NCI-H526 treated with DMSO at 0.1 percent for 48 hours (cell line): Measurements from ENCODE around the gene SLC22A6.
"Not testable (repeated sequence)": the region's sequence is repeated elsewhere in the genome, so short reads cannot be mapped to it uniquely, and the experiment has no call there.

Source experiments
- DNase-seq: peaks from one replicate; lab custom pipeline; 2025; lab: John Stamatoyannopoulos, UW

The SLC22A6 gene

GRCh38 chr11:62985041-62985750 is 429 bp upstream of the SLC22A6 start:
- peak; percentile 28 for DNase-seq

DNA sequence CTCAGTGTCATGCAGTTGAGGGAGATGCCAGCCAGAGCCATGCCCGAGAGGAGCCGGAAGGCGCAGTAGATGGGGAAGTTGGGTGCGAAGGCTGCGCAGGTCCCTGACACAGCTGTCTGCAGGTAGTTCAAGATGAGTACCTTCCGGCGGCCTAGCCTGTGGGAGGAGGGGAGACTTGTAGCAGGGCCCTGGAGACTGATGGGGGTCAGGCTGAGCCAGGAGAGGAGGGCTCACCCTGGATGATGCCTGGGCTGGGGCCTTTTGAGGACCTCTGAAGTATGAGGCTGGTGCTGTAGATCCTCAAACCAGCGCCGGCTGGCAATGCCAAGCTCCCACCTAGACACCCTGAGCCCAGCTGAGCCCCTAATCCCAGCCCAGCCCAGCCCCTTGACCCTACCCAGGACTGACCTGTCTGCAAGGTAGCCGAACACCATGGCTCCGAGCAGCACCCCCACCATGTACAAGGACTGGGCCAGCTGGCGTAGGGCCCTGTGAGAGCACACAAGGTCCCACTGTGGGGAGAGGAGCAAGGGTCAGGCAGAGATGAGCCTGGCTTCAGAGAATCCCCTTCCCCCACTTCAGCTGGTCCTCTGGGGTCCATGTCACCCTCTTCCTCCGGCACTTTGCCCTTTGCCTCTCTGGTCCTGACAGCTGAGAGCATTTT is 1.1 kb downstream of the SLC22A6 start:
- no peak for DNase-seq

DNA sequence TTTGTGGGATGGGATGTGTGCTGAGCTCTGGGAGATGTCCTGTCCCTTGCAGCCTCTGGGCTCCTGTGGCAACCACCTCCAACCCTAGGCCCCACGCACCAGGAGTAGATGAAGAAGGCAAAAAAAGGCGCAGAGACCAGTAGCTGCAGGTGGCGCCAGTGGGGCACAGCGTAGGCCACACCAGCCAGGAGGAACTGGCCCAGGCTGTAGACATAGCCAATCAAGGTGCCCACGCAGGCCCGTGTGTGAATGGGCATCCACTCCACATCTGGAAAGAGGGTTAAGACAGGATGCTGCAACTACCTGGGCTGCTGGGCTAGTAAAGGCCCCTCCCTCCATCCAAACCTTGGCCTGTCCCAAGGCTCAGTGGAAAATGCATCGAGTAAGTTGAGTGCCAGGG is 3.0 kb downstream of the SLC22A6 start:
- DNase-seq: no peak

- DNase-seq: no peak
Observed at GRCh38 chr11:62980133-62980760, 4.5 kb downstream of the SLC22A6 start.

DNA sequence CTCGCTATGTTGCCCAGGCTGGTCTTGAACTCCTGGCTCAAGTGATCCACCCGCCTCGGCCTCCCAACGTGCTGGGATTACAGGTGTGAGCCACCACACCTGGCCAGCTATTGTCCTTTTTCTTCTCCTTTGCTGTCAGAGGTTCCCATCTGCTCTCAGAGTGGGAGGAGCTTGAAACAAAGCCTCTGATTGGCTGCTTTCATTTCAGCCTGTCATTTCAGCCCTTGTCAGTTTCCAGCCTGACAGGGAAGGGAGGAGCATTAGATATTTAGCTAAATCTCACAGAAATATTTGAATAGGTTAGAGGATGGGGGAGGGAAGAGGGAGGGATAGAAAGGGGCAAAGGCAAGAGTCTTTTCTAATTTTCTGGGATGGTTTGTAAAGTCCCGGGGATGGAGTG is 8.7 kb downstream of the SLC22A6 start:
- no peak for DNase-seq

DNA sequence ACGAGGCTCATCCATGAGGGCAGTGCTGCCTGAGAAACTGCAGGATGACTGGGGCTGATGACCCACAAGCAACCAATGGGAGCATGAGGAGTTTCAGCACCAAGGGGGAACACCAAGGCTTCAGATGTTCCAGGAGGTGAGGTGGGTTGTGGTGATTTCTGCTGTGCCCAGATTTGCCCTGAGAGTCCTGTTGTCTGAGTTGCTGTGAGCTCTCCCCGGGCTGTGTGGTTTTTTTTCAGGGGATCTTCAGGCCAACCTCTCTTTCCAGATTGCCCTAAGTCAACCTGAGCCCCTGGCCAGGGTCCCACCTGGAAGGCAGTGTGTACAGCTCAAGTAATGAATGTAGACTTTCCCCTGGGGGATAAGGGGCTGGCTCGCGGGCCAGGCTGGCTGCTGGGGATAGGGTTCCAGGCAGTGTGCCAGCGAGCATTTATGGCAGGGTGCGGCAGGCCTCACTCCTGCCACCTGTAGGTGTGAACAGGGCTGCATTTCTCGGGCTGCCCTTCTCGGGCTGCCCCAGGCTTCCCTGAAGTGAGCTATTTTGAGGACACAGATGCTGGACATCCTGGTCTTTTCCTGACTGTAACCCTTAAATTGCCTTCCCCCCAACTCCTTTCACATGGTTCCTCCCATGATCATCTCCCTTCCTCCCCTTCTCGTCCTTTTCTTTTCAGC is 9.8 kb downstream of the SLC22A6 start:
- DNase-seq: peak; percentile 39

- DNase-seq: no peak
Observed at GRCh38 chr11:62965574-62965973, 19.2 kb downstream of the SLC22A6 start.

DNA sequence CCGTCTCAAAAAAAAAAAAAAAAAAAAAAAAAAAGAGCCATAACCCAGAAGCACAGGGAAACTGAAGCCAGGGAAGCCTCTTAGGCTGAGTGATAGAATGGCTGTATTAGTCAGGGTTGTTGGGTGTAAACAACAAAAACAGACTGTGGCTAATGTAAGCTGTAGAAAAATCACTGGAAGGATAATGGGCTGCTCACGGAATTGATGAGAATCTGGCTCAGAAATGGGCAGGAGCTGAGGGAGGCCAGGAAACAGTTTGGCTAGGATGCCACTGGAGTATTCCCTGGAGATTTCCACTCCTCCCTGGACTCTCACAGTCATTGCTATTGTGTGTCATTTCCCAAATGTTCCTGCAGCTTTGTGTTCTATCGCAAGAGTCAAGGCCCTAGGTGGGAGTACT is 22.4 kb downstream of the SLC22A6 start:
- DNase-seq: no peak

DNA sequence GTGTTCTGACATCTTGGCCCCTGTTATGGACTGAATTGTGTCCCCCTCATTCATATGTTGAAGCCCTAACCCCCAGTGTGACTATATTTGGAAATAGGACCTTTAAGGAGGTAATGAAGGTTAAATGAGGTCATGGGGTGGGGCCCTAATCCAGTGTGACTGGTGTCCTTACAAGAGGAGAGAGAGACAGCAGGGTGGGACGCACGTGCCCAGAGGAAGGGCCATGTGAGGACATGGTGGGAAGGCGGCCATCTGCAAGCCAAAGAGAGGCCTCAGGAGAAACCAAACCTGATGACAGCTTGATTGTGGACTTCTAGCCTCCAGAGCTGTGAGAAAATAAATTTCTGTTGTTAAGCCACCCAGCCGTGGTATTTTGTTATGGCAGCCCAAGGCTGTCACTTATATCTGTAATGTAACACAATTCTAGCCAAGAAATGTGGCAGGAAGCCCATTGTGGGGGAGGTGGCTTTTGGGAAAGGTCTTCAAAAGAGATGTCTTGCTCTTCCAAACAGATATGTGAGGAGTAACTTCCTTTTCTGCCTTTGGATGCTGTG is 23.7 kb downstream of the SLC22A6 start:
- no peak for DNase-seq

GRCh38 chr11:62959422-62959980 is 25.3 kb downstream of the SLC22A6 start:
- no peak for DNase-seq

DNA sequence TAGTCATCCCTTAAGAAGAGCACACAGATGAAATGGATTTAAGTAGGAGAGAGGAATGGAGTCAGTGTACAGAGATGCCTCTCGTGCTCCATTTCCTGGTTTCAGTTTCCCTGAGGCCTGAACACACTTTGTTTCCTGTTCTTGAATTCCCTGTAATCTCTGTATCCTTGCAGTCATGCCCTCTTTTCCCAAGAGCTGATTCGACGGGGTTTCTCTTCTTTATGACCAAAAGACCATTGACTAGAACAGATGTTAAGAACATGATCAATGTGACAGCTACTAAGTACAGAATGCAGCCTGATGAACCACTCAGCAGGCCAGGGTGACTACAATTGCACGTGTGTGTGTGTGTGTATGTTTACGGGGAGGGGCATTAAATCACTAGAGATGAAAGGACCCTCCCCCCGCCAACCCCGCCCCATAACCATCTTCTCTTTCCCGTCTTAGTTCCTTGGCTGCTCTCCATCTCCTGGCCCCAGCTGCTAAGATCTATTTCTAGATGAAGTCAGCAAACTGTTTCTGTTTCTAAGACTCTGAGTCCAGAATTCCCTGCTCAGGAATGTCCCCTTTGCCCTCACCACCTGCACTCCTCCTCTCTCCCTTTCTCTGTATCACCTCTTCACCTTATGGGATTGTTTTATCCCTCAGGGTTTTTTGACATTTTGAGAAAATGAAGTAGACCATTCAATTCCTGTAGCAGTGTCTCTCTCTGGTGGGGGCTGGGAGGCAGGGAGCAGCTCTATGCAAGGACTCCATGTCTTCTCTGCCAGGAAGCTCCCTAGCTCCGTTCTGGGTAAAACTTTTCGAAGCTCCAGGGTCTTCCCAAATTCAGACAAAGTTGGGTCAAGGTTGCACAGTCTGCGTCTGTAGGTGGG is 26.0 kb downstream of the SLC22A6 start:
- DNase-seq: no peak

DNA sequence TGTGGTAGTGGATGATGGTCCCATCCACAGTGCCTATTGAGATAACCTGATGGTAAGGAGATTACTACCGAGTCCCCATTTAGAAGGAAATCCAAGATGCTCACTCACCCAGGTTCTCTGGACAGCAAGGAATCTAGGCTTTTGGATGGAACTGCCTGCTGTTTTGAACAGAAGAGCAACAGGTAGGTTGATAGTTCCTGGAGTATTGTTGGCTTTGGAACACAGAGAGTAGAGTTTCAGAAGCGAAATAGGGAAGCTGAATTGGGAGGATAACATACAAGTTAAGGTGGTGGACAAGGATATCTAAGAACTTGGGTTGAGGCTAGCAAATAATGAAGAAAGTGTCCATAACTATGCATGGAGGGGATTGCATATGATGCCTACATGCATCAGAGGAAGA is 27.6 kb downstream of the SLC22A6 start:
- no peak for DNase-seq

DNA sequence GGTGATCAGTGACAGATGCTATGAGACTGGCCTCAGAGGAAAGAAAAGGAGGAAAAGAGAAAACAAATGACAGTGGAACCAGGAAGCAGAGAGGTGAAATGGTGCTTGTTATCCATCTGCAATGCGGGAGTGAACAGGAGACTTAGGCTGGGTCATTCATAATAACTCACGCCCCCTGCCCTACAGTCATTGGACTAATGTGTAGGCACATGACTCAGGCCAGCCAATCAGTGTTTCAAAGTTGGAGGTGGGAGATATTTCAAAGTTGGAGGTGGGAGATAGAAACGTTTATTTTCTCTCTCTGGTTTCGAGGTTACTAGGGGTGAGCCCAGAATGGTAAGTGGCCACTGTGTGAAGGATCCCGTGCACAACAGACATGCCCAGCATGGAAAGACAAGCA is 30.3 kb downstream of the SLC22A6 start:
- no peak for DNase-seq

DNA sequence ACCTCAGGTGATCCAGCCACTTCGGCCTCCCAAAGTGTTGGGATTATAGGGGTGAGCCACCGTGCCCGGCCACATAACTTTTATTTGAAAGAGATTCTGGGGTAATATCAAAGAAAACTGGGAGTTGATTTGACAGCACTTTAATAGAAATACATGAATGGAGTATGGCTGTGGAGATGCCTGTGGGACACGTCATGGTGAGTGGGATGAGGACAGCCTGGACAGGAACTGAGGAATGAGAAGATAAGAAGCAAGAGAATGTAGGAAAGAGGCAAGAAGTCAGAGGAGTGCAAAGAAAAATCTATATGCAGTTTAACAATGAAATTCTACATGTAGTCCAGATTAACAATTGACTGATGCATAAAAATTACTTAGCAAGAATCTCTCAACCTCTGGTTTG is 31.0 kb downstream of the SLC22A6 start:
- DNase-seq: no peak

DNA sequence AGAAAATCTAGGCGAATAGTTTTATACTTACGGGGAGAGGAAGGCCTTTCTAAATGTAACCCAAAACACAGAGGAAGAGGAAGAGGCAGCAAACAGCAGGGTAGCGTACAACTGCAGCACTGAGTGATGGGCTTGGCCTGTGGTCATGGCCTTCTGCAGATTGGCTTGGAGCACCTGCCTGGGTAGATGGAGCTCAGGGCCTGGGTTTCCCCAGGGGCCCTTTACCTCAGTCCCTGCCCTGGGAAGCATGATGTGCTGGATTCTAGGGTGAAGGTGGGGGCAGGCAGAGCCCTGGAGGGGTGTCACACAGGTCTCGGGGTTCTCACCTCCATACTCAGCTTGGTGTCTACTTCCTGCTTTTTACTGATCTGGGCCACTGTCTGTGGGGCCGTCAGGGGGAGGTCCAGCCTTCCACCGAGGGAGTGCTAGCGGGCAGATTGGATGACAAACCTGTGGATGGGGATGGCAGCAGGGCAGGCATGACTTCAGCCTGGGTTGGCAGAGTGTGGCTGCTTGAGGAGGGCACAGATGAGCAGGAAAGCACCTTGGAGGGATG is 35.9 kb downstream of the SLC22A6 start:
- no peak for DNase-seq

GRCh38 chr11:62945538-62945937 is 39.2 kb downstream of the SLC22A6 start:
- DNase-seq: not testable (repeated sequence)

DNA sequence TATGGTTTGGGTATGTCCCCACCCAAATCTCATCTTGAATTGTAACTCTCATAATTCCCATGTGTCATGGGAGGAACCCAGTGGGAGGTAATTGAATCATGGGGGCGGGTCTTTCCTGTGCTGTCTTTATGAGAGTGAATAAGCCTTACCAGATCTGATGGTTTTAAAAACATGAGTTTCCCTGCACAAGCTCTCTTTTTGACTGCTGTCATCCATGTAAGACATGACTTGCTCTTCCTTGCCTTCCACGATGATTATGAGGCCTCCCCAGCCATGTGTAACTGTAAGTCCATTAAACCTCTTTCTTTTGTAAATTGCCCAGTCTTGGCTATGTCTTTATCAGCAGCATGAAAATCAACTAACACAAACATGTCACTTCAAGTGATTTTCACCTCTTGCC is 47.2 kb downstream of the SLC22A6 start:
- DNase-seq: not testable (repeated sequence)

- DNase-seq: no peak
Observed at GRCh38 chr11:62934496-62934785, 50.3 kb downstream of the SLC22A6 start.

GRCh38 chr11:62933750-62934495 is 50.8 kb downstream of the SLC22A6 start:
- no peak for DNase-seq

DNA sequence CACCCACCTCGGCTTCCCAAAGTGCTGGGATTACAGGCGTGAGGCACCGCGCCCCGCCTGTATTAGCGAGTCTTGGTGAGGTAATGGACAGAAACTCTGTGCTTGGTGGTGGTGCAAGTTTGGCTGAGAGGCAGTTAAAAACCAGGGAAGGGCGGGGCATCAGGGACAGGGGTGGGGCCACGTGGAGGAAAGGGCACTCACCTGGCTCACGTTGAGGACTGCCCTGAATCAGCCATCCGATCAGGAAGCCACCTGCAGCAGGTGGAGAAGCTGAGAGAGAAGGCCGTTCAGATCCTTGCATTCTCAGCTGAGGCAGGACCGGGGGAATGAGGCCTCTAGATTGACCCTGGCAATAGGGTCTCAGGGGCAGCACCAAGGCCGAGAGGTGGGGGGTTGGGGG is 51.5 kb downstream of the SLC22A6 start:
- no peak for DNase-seq
